Right lobe of liver (tissue), 4 donors: ENCODE results near the gene SH3BP2.

Experiments used
- POLR2A ChIP-seq: fragments of 450-650 bp; IDR thresholded peaks from one replicate; pipeline ENCODE4 v1.6.1; 2017; ENCODE audit warnings: antibody characterized with exemption, mild to moderate bottlenecking
- TF ChIP-seq, protein P1 (sequence below), 4 donors: fragments of 200-600 bp in 3 of 4; fragments of 450-650 bp in 1 of 4; IDR thresholded peaks; one replicate each; pipeline versions ENCODE4 v1.5.1 to v1.8.0; 2016 to 2022; ENCODE audit warnings: antibody characterized with exemption in 4 of 4, mild to moderate bottlenecking in 2 of 4
- donor health status: DM: no; HTN: no; CAD: no.
- donor health status: DM: no; HTN: no; CAD: no.
- donor health status: DM: no; HTN: yes; CAD: no.

DNA sequence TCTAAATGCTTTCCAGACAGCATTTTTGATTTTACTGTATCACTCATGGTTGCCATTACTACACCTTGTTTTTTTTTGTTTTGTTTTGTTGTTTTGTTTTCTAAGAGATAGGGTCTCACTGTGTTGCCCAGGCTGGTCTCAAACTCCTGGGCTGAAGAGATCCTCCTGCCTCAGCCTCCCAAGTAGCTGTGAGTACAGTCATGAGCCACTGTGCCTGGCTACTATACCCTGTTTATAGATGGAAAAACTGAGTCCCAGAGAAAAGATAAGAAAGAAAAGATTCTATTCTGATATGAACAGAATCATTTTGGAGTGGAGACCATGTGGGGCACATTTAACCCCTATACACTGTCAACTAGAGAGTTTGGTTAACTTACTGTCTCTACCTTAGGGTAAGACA lies 70.8 kb downstream of the SH3BP2 start:
- TF ChIP-seq, protein P1, sequence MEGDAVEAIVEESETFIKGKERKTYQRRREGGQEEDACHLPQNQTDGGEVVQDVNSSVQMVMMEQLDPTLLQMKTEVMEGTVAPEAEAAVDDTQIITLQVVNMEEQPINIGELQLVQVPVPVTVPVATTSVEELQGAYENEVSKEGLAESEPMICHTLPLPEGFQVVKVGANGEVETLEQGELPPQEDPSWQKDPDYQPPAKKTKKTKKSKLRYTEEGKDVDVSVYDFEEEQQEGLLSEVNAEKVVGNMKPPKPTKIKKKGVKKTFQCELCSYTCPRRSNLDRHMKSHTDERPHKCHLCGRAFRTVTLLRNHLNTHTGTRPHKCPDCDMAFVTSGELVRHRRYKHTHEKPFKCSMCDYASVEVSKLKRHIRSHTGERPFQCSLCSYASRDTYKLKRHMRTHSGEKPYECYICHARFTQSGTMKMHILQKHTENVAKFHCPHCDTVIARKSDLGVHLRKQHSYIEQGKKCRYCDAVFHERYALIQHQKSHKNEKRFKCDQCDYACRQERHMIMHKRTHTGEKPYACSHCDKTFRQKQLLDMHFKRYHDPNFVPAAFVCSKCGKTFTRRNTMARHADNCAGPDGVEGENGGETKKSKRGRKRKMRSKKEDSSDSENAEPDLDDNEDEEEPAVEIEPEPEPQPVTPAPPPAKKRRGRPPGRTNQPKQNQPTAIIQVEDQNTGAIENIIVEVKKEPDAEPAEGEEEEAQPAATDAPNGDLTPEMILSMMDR (IDR thresholded peaks at IDR 0.05) = no peak
- no peak for TF ChIP-seq POLR2A
